ENCODE results near the gene IKZF5. TPM values are rescaled to one million over a fixed set of nuclear protein-coding genes. Genes with fewer than 3 reads are reported as not detected.

IKZF5 gene
- total and polyA plus RNA-seq, 9 of the 15 experiments (the other 6 are each of a cell fraction or from before 2014, with no cell fraction given), result 3.8 to 19.6 (median 12.4) TPM

- TF ChIP-seq ATF6 (CRISPR knock-in tag; IDR thresholded peaks at IDR 0.05) (no peak), PRDM10 (IDR thresholded peaks at IDR 0.05; ENCODE audit: partially characterized antibody) (no peak), KDM2B (CRISPR knock-in tag; IDR thresholded peaks at IDR 0.05) (no peak), SMARCC2 (IDR thresholded peaks at IDR 0.05; ENCODE audit: low read depth) (no peak), DACH1 (IDR thresholded peaks at IDR 0.05; ENCODE audit: partially characterized antibody) (no peak), ZBTB5 (IDR thresholded peaks at IDR 0.05) (no peak), ZNF445 (CRISPR knock-in tag; IDR thresholded peaks at IDR 0.05; ENCODE audit: low read depth) (no peak), ETS2 (tag; IDR thresholded peaks at IDR 0.05; ENCODE audit: borderline replicate concordance, poor library complexity, severe bottlenecking) (no peak), C11orf30 (IDR thresholded peaks at IDR 0.05; ENCODE audit: low read depth) (no peak), ZNF408 (CRISPR knock-in tag; IDR thresholded peaks at IDR 0.05; ENCODE audit: low read depth) (no peak), FOSL1 (tag; conservative IDR thresholded peaks at IDR 0.05) (no peak)
These were observed 34.0 kb downstream of the IKZF5 start (continued) for GRCh38 chr10:122974543-122975064.

Data from K562 (cell line).